Hepatocyte (in vitro differentiated cells): ENCODE results near the gene SLC4A11.

ENCODE experiments used
- EZH2phosphoT487 ChIP-seq: fragments of 200-600 bp; sonication (generic); IDR thresholded peaks from one replicate; pipeline ENCODE4 v1.6.1; 2018; ENCODE audit warnings: antibody characterized with exemption, mild to moderate bottlenecking, low read depth, moderate library complexity; ENCODE audit not compliant: unreplicated experiment, severe bottlenecking
- TF ChIP-seq, protein P1 (sequence below): fragments of 200-600 bp; sonication (generic); IDR thresholded peaks from 2 replicates; pipeline ENCODE4 v1.5.1; 2016; ENCODE audit warnings: antibody characterized with exemption, mild to moderate bottlenecking; ENCODE audit not compliant: poor library complexity

DNA sequence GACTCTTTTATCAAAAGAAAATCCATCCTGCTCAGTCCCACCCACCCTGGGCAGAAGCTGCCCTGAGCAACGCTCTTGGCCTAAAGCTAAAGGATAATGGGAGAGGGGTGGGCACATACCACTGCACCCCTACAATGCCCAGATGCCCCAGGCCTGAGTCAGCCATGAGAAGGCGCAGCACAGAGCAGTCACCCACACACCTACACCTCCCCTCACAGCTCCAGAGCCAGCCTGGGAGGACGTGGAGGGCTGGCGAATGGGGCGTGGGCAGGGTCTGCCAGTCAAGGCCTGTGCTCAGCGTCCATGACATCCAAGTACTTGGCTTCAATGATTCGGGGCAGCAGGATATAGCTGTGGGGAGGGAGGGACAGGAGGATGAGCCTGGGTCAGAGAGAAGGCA lies 11.5 kb downstream of the SLC4A11 start:
- no peak for TF ChIP-seq EZH2phosphoT487
- TF ChIP-seq, protein P1, sequence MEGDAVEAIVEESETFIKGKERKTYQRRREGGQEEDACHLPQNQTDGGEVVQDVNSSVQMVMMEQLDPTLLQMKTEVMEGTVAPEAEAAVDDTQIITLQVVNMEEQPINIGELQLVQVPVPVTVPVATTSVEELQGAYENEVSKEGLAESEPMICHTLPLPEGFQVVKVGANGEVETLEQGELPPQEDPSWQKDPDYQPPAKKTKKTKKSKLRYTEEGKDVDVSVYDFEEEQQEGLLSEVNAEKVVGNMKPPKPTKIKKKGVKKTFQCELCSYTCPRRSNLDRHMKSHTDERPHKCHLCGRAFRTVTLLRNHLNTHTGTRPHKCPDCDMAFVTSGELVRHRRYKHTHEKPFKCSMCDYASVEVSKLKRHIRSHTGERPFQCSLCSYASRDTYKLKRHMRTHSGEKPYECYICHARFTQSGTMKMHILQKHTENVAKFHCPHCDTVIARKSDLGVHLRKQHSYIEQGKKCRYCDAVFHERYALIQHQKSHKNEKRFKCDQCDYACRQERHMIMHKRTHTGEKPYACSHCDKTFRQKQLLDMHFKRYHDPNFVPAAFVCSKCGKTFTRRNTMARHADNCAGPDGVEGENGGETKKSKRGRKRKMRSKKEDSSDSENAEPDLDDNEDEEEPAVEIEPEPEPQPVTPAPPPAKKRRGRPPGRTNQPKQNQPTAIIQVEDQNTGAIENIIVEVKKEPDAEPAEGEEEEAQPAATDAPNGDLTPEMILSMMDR: no peak
